Sigmoid colon (tissue), 4 donors: ENCODE measurements around the gene PCDHA13.
"Not testable (repeated sequence)": the region's sequence is repeated elsewhere in the genome, so short reads cannot be mapped to it uniquely, and the experiment has no call there.

ENCODE experiments used
- CTCF ChIP-seq, 4 experiments: fragments of 450-650 bp in 3 of 4; fragments of 200-600 bp in 1 of 4; IDR thresholded peaks; one replicate each; pipeline ENCODE4 v1.5.1; 2016 to 2019; ENCODE audit warnings: antibody characterized with exemption in 4 of 4, mild to moderate bottlenecking in 3 of 4, moderate library complexity in 2 of 4
- POLR2A ChIP-seq, 2 donors: fragments of 450-650 bp; IDR thresholded peaks; one replicate each; pipeline ENCODE4 v1.6.1; 2016; ENCODE audit warnings: antibody characterized with exemption in 2 of 2, mild to moderate bottlenecking in 2 of 2, moderate library complexity in 2 of 2
- POLR2AphosphoS5 ChIP-seq, 4 donors: sonication (generic); formaldehyde crosslinking; IDR thresholded peaks; one replicate each; pipeline ENCODE4 v1.6.1; 2017; ENCODE audit warnings: antibody characterized with exemption in 4 of 4

- TF ChIP-seq POLR2AphosphoS5, CTCF, POLR2A (IDR thresholded peaks at IDR 0.05): not testable (repeated sequence)
Measured at GRCh38 chr5:140849831-140850634, 31.9 kb upstream of the PCDHA13 start.
